MCF 10A (cell line): Measurements from ENCODE around the gene DDRGK1. TPM values are rescaled to one million over a fixed set of nuclear protein-coding genes. Genes with fewer than 3 reads are reported as not detected.

Experiments
- BruUV-seq: library from RNA; stranded (reverse); fragments of 400-500 nt; replicated peaks from 2 replicates; lab custom pipeline; 2021; lab: Mats Ljungman, UMichigan
- CTCF ChIA-PET: fragments of 300-600 bp; sonication (Branson Sonifier 250); formaldehyde crosslinking; extraction: SDS; loops from one replicate; lab custom pipeline; 2021; ENCODE audit warnings: antibody characterized with exemption, inconsistent platforms; lab: Yijun Ruan, JAX
- POLR2A ChIA-PET: fragments of 300-600, 350-650 bp; sonication (Branson Sonifier 250); formaldehyde crosslinking; extraction: SDS; loops from one replicate; lab custom pipeline; 2020; ENCODE audit warnings: antibody characterized with exemption, inconsistent platforms; lab: Yijun Ruan, JAX
- DNase-seq: peaks from one replicate; pipeline ENCODE4 v3.0.0-alpha.2; 2018; ENCODE audit not compliant: unreplicated experiment
- H3K27ac Mint-ChIP-seq: one replicate; pipeline ENCODE4 v1.8.0; 2022; ENCODE audit warnings: mild to moderate bottlenecking, low read depth, mixed read lengths; ENCODE audit not compliant: unreplicated experiment
- H3K27me3 Mint-ChIP-seq: one replicate; pipeline ENCODE4 v1.8.0; 2022; ENCODE audit warnings: mixed read lengths; ENCODE audit not compliant: insufficient read depth, unreplicated experiment
- H3K36me3 Mint-ChIP-seq: one replicate; pipeline ENCODE4 v1.8.0; 2022; ENCODE audit warnings: mild to moderate bottlenecking, moderate library complexity, mixed read lengths; ENCODE audit not compliant: insufficient read depth, unreplicated experiment
- H3K4me1 Mint-ChIP-seq: one replicate; pipeline ENCODE4 v1.8.0; 2022; ENCODE audit warnings: mixed read lengths; ENCODE audit not compliant: insufficient read depth, unreplicated experiment
- H3K4me3 Mint-ChIP-seq: one replicate; pipeline ENCODE4 v1.8.0; 2022; ENCODE audit warnings: mild to moderate bottlenecking, moderate library complexity, mixed read lengths; ENCODE audit not compliant: unreplicated experiment
- H3K9me3 Mint-ChIP-seq: one replicate; pipeline ENCODE4 v1.8.0; 2022; ENCODE audit warnings: mixed read lengths; ENCODE audit not compliant: unreplicated experiment
- intact Hi-C: fragments of 100-400 bp; cut with micrococcal nuclease; formaldehyde crosslinking; loops from 2 replicates; pipeline ENCODE4 v1.14.1; 2022
- total RNA-seq: library from RNA; stranded (reverse); gene quantifications from 2 replicates; pipeline ENCODE4 v1.2.3, GENCODE V29; 2022
- TF ChIP-seq, protein P1 (sequence below): fragments of 200-600 bp; IDR thresholded peaks from one replicate; pipeline ENCODE4 v1.8.0; 2022; ENCODE audit warnings: antibody characterized with exemption, mild to moderate bottlenecking; ENCODE audit not compliant: unreplicated experiment

DDRGK1 gene
- total RNA-seq, 1 experiment from 2014 or later: 116 TPM

DNA sequence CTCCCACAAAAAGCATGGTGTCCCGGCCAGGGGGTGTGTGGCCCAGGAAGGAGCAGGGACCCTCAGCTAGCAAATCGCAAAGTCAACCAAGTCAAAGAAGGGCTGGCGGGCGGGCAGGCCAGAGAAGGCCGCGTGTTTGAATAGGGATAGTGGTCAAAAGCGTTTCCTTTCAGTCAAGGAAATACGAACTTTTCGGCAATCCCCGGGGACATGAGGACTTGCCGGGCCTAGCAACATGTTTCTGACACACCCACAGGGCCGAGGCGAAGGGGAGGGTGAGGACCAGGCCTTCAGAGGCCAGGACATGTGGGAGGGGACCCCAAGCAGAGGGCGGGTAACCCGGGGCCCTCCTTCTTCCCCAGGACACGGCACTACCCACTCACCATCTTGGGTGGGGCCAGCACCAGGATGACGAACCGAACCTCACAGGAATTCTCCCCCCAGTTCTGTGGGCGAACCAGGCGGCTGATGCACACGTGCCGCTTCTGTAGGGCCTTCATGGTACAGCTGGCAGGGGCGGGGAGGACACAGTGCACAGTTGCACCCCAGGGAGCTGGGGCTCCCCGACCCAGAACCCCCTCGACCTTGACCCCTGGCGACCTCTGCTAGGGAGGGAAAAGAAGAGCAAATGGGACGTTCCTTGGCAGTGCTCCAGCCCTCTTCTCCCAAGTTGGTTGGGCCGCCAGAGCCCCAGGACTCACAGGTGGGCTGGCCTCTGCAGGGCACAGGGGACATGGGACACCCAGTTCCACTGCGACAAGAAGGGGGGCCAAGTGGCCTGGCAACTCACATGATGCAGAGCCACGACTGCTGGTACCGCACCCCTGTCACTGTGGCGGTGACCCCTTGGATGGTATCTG lies 28.9 kb upstream of the DDRGK1 start:
- TF ChIP-seq, protein P1, sequence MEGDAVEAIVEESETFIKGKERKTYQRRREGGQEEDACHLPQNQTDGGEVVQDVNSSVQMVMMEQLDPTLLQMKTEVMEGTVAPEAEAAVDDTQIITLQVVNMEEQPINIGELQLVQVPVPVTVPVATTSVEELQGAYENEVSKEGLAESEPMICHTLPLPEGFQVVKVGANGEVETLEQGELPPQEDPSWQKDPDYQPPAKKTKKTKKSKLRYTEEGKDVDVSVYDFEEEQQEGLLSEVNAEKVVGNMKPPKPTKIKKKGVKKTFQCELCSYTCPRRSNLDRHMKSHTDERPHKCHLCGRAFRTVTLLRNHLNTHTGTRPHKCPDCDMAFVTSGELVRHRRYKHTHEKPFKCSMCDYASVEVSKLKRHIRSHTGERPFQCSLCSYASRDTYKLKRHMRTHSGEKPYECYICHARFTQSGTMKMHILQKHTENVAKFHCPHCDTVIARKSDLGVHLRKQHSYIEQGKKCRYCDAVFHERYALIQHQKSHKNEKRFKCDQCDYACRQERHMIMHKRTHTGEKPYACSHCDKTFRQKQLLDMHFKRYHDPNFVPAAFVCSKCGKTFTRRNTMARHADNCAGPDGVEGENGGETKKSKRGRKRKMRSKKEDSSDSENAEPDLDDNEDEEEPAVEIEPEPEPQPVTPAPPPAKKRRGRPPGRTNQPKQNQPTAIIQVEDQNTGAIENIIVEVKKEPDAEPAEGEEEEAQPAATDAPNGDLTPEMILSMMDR: no peak
- Mint-ChIP-seq H3K9me3 (no peaks in the 10 kb centered on the region), H3K4me3 (no peak overlapping the region), H3K27me3 (no peaks in the 10 kb centered on the region), H3K36me3 (no peaks in the 10 kb centered on the region), H3K4me1 (peaks cover 20% of the 10 kb centered on the region), H3K27ac (no peak overlapping the region)
- no TSS peak for BruUV-seq
- no peak for DNase-seq
- ChIA-PET CTCF (interaction anchor here (0.6 to 1.8 kb wide), 2 partner anchors 14 to 15 kb away, joined by 4 to 6 read pairs; no protein-coding TSS in a partner anchor), POLR2A (interaction anchor here (0.5 to 1.3 kb wide), 2 partner anchors 14 to 250 kb away, joined by 3 read pairs; no protein-coding TSS in a partner anchor)
- intact Hi-C loops: no loop called here

DNA sequence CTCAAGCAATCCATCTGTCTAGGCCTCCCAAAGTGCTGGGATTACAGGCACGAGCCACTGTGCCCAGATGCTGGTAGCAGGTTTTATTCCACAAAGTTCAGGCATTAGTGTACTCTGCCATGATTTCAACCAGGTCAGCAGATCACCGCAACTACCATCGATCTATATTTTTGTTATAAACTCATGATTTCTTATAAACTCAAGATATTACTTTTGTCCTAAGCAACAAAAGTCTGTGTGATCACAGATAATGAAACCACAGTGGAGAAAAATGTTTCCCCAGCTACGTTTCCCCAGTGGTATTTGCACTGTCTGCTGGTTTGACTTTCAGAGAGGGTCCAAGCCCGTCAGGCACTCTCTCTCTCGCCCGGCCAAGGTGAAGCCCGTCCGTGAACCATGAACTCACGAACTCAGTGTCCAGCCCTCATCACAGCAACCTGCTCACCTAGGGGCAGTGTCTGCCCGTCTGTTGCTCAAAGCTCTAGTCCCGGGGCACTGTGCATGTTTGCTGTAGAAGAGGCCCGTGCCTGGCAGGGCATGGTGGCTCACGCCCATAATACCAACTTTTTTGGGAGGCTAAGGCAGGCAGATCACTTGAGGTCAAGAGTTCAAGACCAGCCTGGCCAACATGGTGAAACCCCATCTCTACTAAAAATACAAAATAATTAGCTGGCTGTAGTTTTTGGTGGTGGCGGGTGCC lies 27.6 kb upstream of the DDRGK1 start:
- POLR2A ChIA-PET: interaction anchor here (1.0 to 1.3 kb wide), 3 partner anchors 9 to 22 kb away, joined by 3 read pairs; no protein-coding TSS in a partner anchor
- CTCF ChIA-PET: interaction anchor here (0.6 to 1.8 kb wide), 3 partner anchors 8 to 711 kb away, joined by 3 to 6 read pairs (median 5); no protein-coding TSS in a partner anchor
- H3K4me1 Mint-ChIP-seq: peaks cover 20% of the 10 kb centered on the region
- BruUV-seq: no TSS peak
- no peak overlapping the region for H3K4me3 Mint-ChIP-seq
- intact Hi-C loops: no loop called here
- H3K27me3 Mint-ChIP-seq: no peaks in the 10 kb centered on the region
- H3K36me3 Mint-ChIP-seq: peaks cover 5% of the 10 kb centered on the region
- TF ChIP-seq, protein P1: no peak
- DNase-seq: no peak
- no peaks in the 10 kb centered on the region for H3K9me3 Mint-ChIP-seq
- H3K27ac Mint-ChIP-seq: no peak overlapping the region

DNA sequence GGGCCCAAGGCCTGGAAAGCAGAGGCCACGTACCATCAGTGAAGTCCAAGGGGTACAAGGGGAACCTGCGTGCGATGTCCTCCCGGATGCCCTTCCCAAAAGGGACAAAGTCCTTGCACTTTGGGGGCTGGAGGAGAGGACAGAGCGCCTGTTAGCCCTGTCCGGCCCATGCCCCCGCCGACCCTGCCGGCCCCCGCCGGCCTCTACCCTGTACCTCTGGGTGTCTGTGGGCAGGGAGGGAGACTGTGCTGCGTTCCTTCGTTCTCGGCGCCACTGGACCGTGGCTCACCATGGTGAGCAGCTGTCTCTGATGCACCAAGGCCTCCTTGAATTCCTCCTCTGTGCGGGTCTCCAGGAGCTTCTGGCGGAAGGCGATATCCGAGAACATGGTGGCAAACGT lies 26.6 kb upstream of the DDRGK1 start:
- peaks cover 7% of the 10 kb centered on the region for H3K36me3 Mint-ChIP-seq
- ChIA-PET POLR2A (no interaction called here), CTCF (interaction anchor here (0.6 kb wide), 1 partner anchor 12 kb away, joined by 3 read pairs; no protein-coding TSS in a partner anchor)
- DNase-seq: no peak
- H3K27ac Mint-ChIP-seq: no peak overlapping the region
- H3K4me3 Mint-ChIP-seq: no peak overlapping the region
- intact Hi-C loops: no loop called here
- TF ChIP-seq, protein P1: no peak
- H3K27me3 Mint-ChIP-seq: no peaks in the 10 kb centered on the region
- H3K4me1 Mint-ChIP-seq: peaks cover 12% of the 10 kb centered on the region
- no TSS peak for BruUV-seq
- H3K9me3 Mint-ChIP-seq: no peaks in the 10 kb centered on the region

DNA sequence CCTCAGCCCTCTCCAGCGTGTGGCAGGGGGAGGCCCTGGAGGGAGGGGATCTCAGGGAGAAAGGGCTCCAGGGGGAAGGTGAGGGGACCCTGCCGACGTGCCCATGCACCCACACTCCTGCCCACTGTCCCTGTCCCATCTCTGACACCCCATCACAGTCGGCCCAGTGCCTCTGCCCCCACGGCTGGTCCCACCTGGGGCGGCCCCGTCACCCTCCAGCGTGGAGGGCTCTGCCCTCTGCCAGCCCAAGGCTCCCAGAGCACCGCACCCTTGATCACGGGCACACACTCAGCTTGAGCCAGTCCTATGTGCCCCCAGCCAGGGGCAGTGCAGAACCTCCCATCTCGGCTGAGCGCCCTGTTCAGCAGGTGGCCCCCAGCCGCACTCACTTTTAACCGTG lies 25.3 kb upstream of the DDRGK1 start:
- Mint-ChIP-seq H3K36me3 (peaks cover 7% of the 10 kb centered on the region), H3K9me3 (no peaks in the 10 kb centered on the region), H3K4me3 (no peak overlapping the region), H3K27me3 (no peaks in the 10 kb centered on the region), H3K27ac (no peak overlapping the region), H3K4me1 (no peaks in the 10 kb centered on the region)
- CTCF ChIA-PET: no interaction called here
- DNase-seq: no peak
- POLR2A ChIA-PET: no interaction called here
- TF ChIP-seq, protein P1: no peak
- BruUV-seq: no TSS peak
- intact Hi-C loops: no loop called here
